GM19023 (cell line): Measurements from ENCODE around the gene NTM.

ENCODE experiments used
- ATAC-seq: cut with Tn5 transposase; IDR thresholded peaks from one replicate; pipeline ENCODE4 v1.9.1; 2021; ENCODE audit warnings: mild to moderate bottlenecking, moderate library complexity; ENCODE audit not compliant: unreplicated experiment

NTM gene

GRCh38 chr11:132024587-132025295 lies 654.3 kb downstream of the NTM start:
- peak; percentile 70 for ATAC-seq

- no peak for ATAC-seq
Measured at GRCh38 chr11:132026746-132027145, 656.3 kb downstream of the NTM start.

GRCh38 chr11:132028380-132029240 lies 658.2 kb downstream of the NTM start:
- ATAC-seq: peak; percentile 80

GRCh38 chr11:132030896-132031295 lies 660.5 kb downstream of the NTM start:
- no peak for ATAC-seq

- no peak for ATAC-seq
Measured at GRCh38 chr11:132032555-132032954, 662.1 kb downstream of the NTM start.

GRCh38 chr11:132033051-132033450 lies 662.6 kb downstream of the NTM start:
- ATAC-seq: no peak

- no peak for ATAC-seq
Measured at GRCh38 chr11:132035228-132035627, 664.8 kb downstream of the NTM start.

- no peak for ATAC-seq
Measured at GRCh38 chr11:132035766-132036165, 665.4 kb downstream of the NTM start.

- no peak for ATAC-seq
Measured at GRCh38 chr11:132036220-132036619, 665.8 kb downstream of the NTM start.

- ATAC-seq: no peak
Measured at GRCh38 chr11:132036746-132037466, 666.5 kb downstream of the NTM start.

GRCh38 chr11:132037467-132037862 lies 667.0 kb downstream of the NTM start:
- no peak for ATAC-seq

GRCh38 chr11:132037956-132038355 lies 667.5 kb downstream of the NTM start:
- no peak for ATAC-seq

- no peak for ATAC-seq
Measured at GRCh38 chr11:132039521-132039920, 669.1 kb downstream of the NTM start.

- no peak for ATAC-seq
Measured at GRCh38 chr11:132042296-132042695, 671.9 kb downstream of the NTM start.

- no peak for ATAC-seq
Measured at GRCh38 chr11:132043714-132044113, 673.3 kb downstream of the NTM start.

- no peak for ATAC-seq
Measured at GRCh38 chr11:132045107-132045506, 674.7 kb downstream of the NTM start.

- ATAC-seq: no peak
Measured at GRCh38 chr11:132046288-132046865, 676.0 kb downstream of the NTM start.

GRCh38 chr11:132047167-132047566 lies 676.8 kb downstream of the NTM start:
- no peak for ATAC-seq

- ATAC-seq: no peak
Measured at GRCh38 chr11:132048040-132048439, 677.6 kb downstream of the NTM start.

GRCh38 chr11:132049205-132049604 lies 678.8 kb downstream of the NTM start:
- ATAC-seq: no peak

- ATAC-seq: no peak
Measured at GRCh38 chr11:132050049-132050448, 679.6 kb downstream of the NTM start.
